Naive B cell (primary cell): ENCODE data around the gene SPPL3. TPM values are rescaled to one million over a fixed set of nuclear protein-coding genes. Genes with fewer than 3 reads are reported as not detected.

Experiments
- ATAC-seq, 2 donors: fragments of 150-1000 bp; cut with Tn5 transposase; 2 replicates each; pipeline ENCODE4 v1.10.0; 2021; ENCODE audit warnings: low read depth in 2 of 2, mild to moderate bottlenecking in 2 of 2, moderate library complexity in 2 of 2
- DNase-seq: peaks from one replicate; pipeline ENCODE4 v3.0.0; 2022
- H3K27ac Mint-ChIP-seq, 6 donors: one replicate each; pipeline ENCODE4 v1.8.0; 2020 to 2022; ENCODE audit warnings: mild to moderate bottlenecking in 6 of 6, mixed read lengths in 6 of 6, moderate library complexity in 5 of 6, inconsistent platforms in 2 of 6
- H3K27me3 Mint-ChIP-seq, 3 donors: one replicate each; pipeline ENCODE4 v1.8.0; 2021 to 2022; ENCODE audit warnings: mixed read lengths in 3 of 3, mild to moderate bottlenecking in 1 of 3
- H3K36me3 Mint-ChIP-seq, 2 donors: one replicate each; pipeline ENCODE4 v1.8.0; 2020 to 2022; ENCODE audit warnings: mixed read lengths in 2 of 2, inconsistent platforms in 1 of 2, mild to moderate bottlenecking in 1 of 2
- H3K4me1 Mint-ChIP-seq, 3 donors: one replicate each; pipeline ENCODE4 v1.8.0; 2020 to 2022; ENCODE audit warnings: mixed read lengths in 3 of 3, inconsistent platforms in 1 of 3, mild to moderate bottlenecking in 1 of 3, moderate library complexity in 1 of 3
- H3K4me3 Mint-ChIP-seq, 8 donors: one replicate each; pipeline ENCODE4 v1.8.0; 2020 to 2022; ENCODE audit warnings: mild to moderate bottlenecking in 8 of 8, mixed read lengths in 8 of 8, moderate library complexity in 8 of 8, inconsistent platforms in 2 of 8
- H3K9me3 Mint-ChIP-seq, 7 donors: one replicate each; pipeline ENCODE4 v1.8.0; 2020 to 2022; ENCODE audit warnings: mixed read lengths in 7 of 7, mild to moderate bottlenecking in 5 of 7, inconsistent platforms in 2 of 7, moderate library complexity in 1 of 7
- polyA plus RNA-seq, 6 donors: library from polyadenylated mRNA; unstranded; fragments of 300-500 nt; fragmentation: Illumina TruSeq; gene quantifications; one replicate each; pipeline ENCODE4 v1.2.3, GENCODE V29; 2021; ENCODE audit warnings: low read depth in 6 of 6

SPPL3 gene
- polyA plus RNA-seq, 6 donors from 2014 or later: 17.5 to 47.5 (median 30.1) TPM

- Mint-ChIP-seq H3K36me3 (no peaks in the 10 kb centered on the region), H3K27me3 (no peaks in the 10 kb centered on the region), H3K9me3 (peaks cover 0 to 3% (median 0%) of the 10 kb centered on the region in 7 donors), H3K4me3 (peak overlapping the region in 7 of 8 donors; percentile 35 to 86 (median 66)), H3K4me1 (peaks cover 46 to 66% (median 56%) of the 10 kb centered on the region in 3 donors), H3K27ac (peak overlapping the region in 5 of 6 donors; percentile 7 to 63 (median 44))
- DNase-seq (peak; percentile 23), ATAC-seq (peak; percentile 59 to 68)
Measured at GRCh38 chr12:120856980-120857379, 47.2 kb downstream of the SPPL3 start.

GRCh38 chr12:120855823-120856588 lies 48.2 kb downstream of the SPPL3 start:
- no peak for ATAC-seq
- no peaks in the 10 kb centered on the region for H3K27me3 Mint-ChIP-seq
- DNase-seq: no peak
- H3K27ac Mint-ChIP-seq: peak overlapping the region in 2 of 6 donors; percentile 6 to 24
- H3K4me1 Mint-ChIP-seq: peaks cover 48 to 73% (median 63%) of the 10 kb centered on the region in 3 donors
- H3K9me3 Mint-ChIP-seq: peaks cover 0 to 3% (median 0%) of the 10 kb centered on the region in 7 donors
- no peaks in the 10 kb centered on the region for H3K36me3 Mint-ChIP-seq
- peak overlapping the region in 3 of 8 donors; percentile 21 to 86 (median 61) for H3K4me3 Mint-ChIP-seq

- H3K4me3 Mint-ChIP-seq: no peak overlapping the region
- no peaks in the 10 kb centered on the region for H3K36me3 Mint-ChIP-seq
- H3K4me1 Mint-ChIP-seq: peaks cover 49 to 77% (median 65%) of the 10 kb centered on the region in 3 donors
- no peaks in the 10 kb centered on the region for H3K27me3 Mint-ChIP-seq
- H3K9me3 Mint-ChIP-seq: peaks cover 0 to 3% (median 0%) of the 10 kb centered on the region in 7 donors
- no peak for DNase-seq
- peak overlapping the region in 2 of 6 donors; percentile 11 to 36 for H3K27ac Mint-ChIP-seq
- no peak for ATAC-seq
Measured at GRCh38 chr12:120854804-120855203, 49.4 kb downstream of the SPPL3 start.

GRCh38 chr12:120853188-120853587 lies 51.0 kb downstream of the SPPL3 start:
- no peaks in the 10 kb centered on the region for H3K27me3 Mint-ChIP-seq
- no peak overlapping the region for H3K4me3 Mint-ChIP-seq
- no peak overlapping the region for H3K27ac Mint-ChIP-seq
- no peak for ATAC-seq
- no peaks in the 10 kb centered on the region for H3K36me3 Mint-ChIP-seq
- H3K9me3 Mint-ChIP-seq: peaks cover 0 to 2% (median 0%) of the 10 kb centered on the region in 7 donors
- H3K4me1 Mint-ChIP-seq: peaks cover 45 to 71% (median 55%) of the 10 kb centered on the region in 3 donors
- no peak for DNase-seq

GRCh38 chr12:120851944-120852343 lies 52.2 kb downstream of the SPPL3 start:
- Mint-ChIP-seq H3K4me1 (peaks cover 46 to 74% (median 57%) of the 10 kb centered on the region in 3 donors), H3K4me3 (peak overlapping the region in 7 of 8 donors; percentile 9 to 80 (median 68)), H3K27ac (peak overlapping the region in 1 of 6 donors; percentile 77)

GRCh38 chr12:120851444-120851843 lies 52.7 kb downstream of the SPPL3 start:
- Mint-ChIP-seq H3K9me3 (no peaks in the 10 kb centered on the region), H3K27me3 (no peaks in the 10 kb centered on the region), H3K27ac (peak overlapping the region; percentile 59 to 77 (median 69)), H3K4me1 (peaks cover 45 to 70% (median 57%) of the 10 kb centered on the region in 3 donors), H3K36me3 (no peaks in the 10 kb centered on the region), H3K4me3 (peak overlapping the region; percentile 42 to 80 (median 66))
- ATAC-seq (peak; percentile 80 to 82), DNase-seq (peak; percentile 49)

More at GRCh38 chr12:120851944-120852343, 52.2 kb downstream of the SPPL3 start:
- Mint-ChIP-seq H3K9me3 (no peaks in the 10 kb centered on the region), H3K36me3 (no peaks in the 10 kb centered on the region), H3K27me3 (no peaks in the 10 kb centered on the region)
- ATAC-seq: no peak
- DNase-seq: no peak

GRCh38 chr12:120849765-120850164 lies 54.4 kb downstream of the SPPL3 start:
- Mint-ChIP-seq H3K27ac (peak overlapping the region in 3 of 6 donors; percentile 38 to 75 (median 53)), H3K27me3 (no peaks in the 10 kb centered on the region), H3K4me1 (peaks cover 44 to 73% (median 58%) of the 10 kb centered on the region in 3 donors), H3K9me3 (no peaks in the 10 kb centered on the region), H3K4me3 (peak overlapping the region in 2 of 8 donors; percentile 22 to 25), H3K36me3 (no peaks in the 10 kb centered on the region)
- ATAC-seq (no peak), DNase-seq (no peak)

- ATAC-seq (peak; percentile 73 to 75), DNase-seq (peak; percentile 46)
- H3K9me3 Mint-ChIP-seq: no peaks in the 10 kb centered on the region
- H3K27me3 Mint-ChIP-seq: no peaks in the 10 kb centered on the region
- H3K4me3 Mint-ChIP-seq: peak overlapping the region in 7 of 8 donors; percentile 0 to 44 (median 3)
- peak overlapping the region; percentile 28 to 78 (median 68) for H3K27ac Mint-ChIP-seq
- H3K36me3 Mint-ChIP-seq: no peaks in the 10 kb centered on the region
- H3K4me1 Mint-ChIP-seq: peaks cover 46 to 75% (median 63%) of the 10 kb centered on the region in 3 donors
Measured at GRCh38 chr12:120847814-120848213, 56.3 kb downstream of the SPPL3 start.

GRCh38 chr12:120847392-120847791 lies 56.8 kb downstream of the SPPL3 start:
- DNase-seq: no peak
- no peaks in the 10 kb centered on the region for H3K9me3 Mint-ChIP-seq
- H3K4me1 Mint-ChIP-seq: peaks cover 46 to 76% (median 63%) of the 10 kb centered on the region in 3 donors
- peak overlapping the region; percentile 28 to 78 (median 68) for H3K27ac Mint-ChIP-seq
- H3K4me3 Mint-ChIP-seq: peak overlapping the region in 3 of 8 donors; percentile 1 to 35 (median 3)
- no peaks in the 10 kb centered on the region for H3K36me3 Mint-ChIP-seq
- H3K27me3 Mint-ChIP-seq: no peaks in the 10 kb centered on the region
- no peak for ATAC-seq

GRCh38 chr12:120846721-120847120 lies 57.4 kb downstream of the SPPL3 start:
- DNase-seq: no peak
- Mint-ChIP-seq H3K27me3 (no peaks in the 10 kb centered on the region), H3K4me1 (peaks cover 47 to 79% (median 69%) of the 10 kb centered on the region in 3 donors), H3K36me3 (no peaks in the 10 kb centered on the region), H3K9me3 (no peaks in the 10 kb centered on the region), H3K4me3 (peak overlapping the region in 3 of 8 donors; percentile 6 to 45 (median 33)), H3K27ac (peak overlapping the region in 3 of 6 donors; percentile 43 to 89 (median 74))
- ATAC-seq: no peak

GRCh38 chr12:120845696-120846095 lies 58.5 kb downstream of the SPPL3 start:
- H3K4me3 Mint-ChIP-seq: no peak overlapping the region
- ATAC-seq (no peak), DNase-seq (no peak)
- H3K4me1 Mint-ChIP-seq: peaks cover 37 to 69% (median 63%) of the 10 kb centered on the region in 3 donors
- no peaks in the 10 kb centered on the region for H3K9me3 Mint-ChIP-seq
- no peaks in the 10 kb centered on the region for H3K36me3 Mint-ChIP-seq
- H3K27me3 Mint-ChIP-seq: no peaks in the 10 kb centered on the region
- H3K27ac Mint-ChIP-seq: peak overlapping the region in 3 of 6 donors; percentile 18 to 76 (median 29)

- Mint-ChIP-seq H3K4me1 (peaks cover 40 to 66% (median 55%) of the 10 kb centered on the region in 3 donors), H3K4me3 (no peak overlapping the region), H3K36me3 (peaks cover 0 to 4% of the 10 kb centered on the region in 2 donors), H3K9me3 (no peaks in the 10 kb centered on the region), H3K27me3 (no peaks in the 10 kb centered on the region), H3K27ac (peak overlapping the region in 4 of 6 donors; percentile 25 to 76 (median 44))
- ATAC-seq (no peak), DNase-seq (no peak)
Measured at GRCh38 chr12:120844768-120845449, 59.2 kb downstream of the SPPL3 start.

GRCh38 chr12:120844297-120844696 lies 59.9 kb downstream of the SPPL3 start:
- H3K9me3 Mint-ChIP-seq: no peaks in the 10 kb centered on the region

More at GRCh38 chr12:120844297-120844696, 59.9 kb downstream of the SPPL3 start:
- peaks cover 0 to 4% of the 10 kb centered on the region in 2 donors for H3K36me3 Mint-ChIP-seq
- H3K27me3 Mint-ChIP-seq: no peaks in the 10 kb centered on the region
- H3K4me3 Mint-ChIP-seq: no peak overlapping the region
- peak overlapping the region in 4 of 6 donors; percentile 1 to 71 (median 37) for H3K27ac Mint-ChIP-seq
- no peak for ATAC-seq
- H3K4me1 Mint-ChIP-seq: peaks cover 40 to 61% (median 55%) of the 10 kb centered on the region in 3 donors
- no peak for DNase-seq
